Articular chondrocyte of knee joint (primary cell): ENCODE results near the gene RSL1D1. TPM values are rescaled to one million over a fixed set of nuclear protein-coding genes. Genes with fewer than 3 reads are reported as not detected.

ENCODE experiments used
- total RNA-seq: library from RNA; depleted of rRNA; stranded (reverse); fragments of >200 nt; gene quantifications from 2 replicates; pipeline ENCODE4 v1.2.3, GENCODE V29; 2012

RSL1D1 gene
- total RNA-seq, result 172 and 173 TPM in 2 replicates

GRCh38 chr16:11851294-11852091 lies at the start of gene RSL1D1:
RSL1D1 (minus strand) TSS chr16:11851542; CDS start chr16:11851512, 30 bp downstream.

DNA sequence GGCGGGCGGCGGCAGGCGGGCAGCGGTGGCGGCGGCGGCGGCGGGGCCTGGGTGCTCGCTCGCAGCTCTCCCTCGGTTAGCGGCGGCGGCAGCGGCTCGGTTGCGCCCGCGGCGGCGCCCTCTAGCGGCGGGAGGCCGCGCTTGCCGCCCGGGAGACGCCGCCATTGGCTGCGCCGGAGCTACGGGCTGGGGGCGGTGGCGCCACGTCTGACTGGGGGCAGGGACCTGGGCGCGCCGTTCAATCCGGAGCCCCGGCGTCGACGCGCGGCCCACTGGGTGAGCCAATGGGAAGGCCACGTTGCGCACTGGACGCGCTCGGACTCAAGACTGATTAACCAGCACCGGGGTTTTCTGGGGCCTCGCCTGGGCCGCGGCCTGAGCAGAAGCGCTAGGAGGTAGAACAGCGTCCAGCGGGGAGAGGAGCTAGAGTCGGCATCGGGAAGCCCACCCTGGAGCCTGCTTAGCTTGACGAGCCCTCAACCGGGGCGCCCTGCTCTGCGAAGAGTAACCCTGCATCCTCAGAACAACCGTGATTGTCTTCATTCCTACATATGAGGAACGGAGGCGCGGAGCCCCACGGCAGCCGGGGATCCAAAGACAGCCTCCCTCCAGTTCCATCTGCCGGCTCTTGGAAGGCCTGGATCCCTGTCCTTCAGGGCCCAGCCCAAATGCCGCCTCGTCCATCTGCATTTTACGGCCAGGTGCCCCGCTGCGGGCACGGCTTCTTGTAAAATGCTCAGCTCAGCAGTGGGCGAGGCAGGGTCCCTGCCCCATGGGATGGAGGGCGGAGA lies 54.0 kb downstream of the RSL1D1 start, which contains the start of gene ZC3H7A:
ZC3H7A (minus strand) TSS at position 93 of the 791 bp plus-strand sequence. CDS start 14,904 bp downstream, outside the sequence.

Other genes starting within 250 kb of the RSL1D1 start
- gene SNN, start 183.1 kb downstream of the RSL1D1 start, total RNA-seq, result 12.2 and 12.9 TPM in 2 replicates
- gene TXNDC11, start 108.7 kb downstream of the RSL1D1 start, total RNA-seq, result 35.1 and 35.3 TPM in 2 replicates
- gene ZC3H7A, start 54.3 kb downstream of the RSL1D1 start, total RNA-seq, result 42.3 and 42.5 TPM in 2 replicates
- 119 and 129 TPM in 2 replicates for gene GSPT1, start 64.4 kb upstream of the RSL1D1 start, total RNA-seq
- gene NPIPB2, start 90.5 kb upstream of the RSL1D1 start, total RNA-seq, result 2.5 and 6.5 TPM in 2 replicates
- gene TNFRSF17, start 113.7 kb upstream of the RSL1D1 start, total RNA-seq, result not detected in 2 replicates
- gene SNX29, start 125.2 kb upstream of the RSL1D1 start, total RNA-seq, result 28.7 and 29.5 TPM in 2 replicates